H9 (cell line): ENCODE results near the gene TMEM54. TPM values are rescaled to one million over a fixed set of nuclear protein-coding genes. Genes with fewer than 3 reads are reported as not detected.

Experiments
- DNase-seq: peaks from one replicate; pipeline ENCODE4 v3.0.0-alpha.2; 2017
- H2AFZ ChIP-seq: one replicate; pipeline ENCODE4 v1.6.1; 2013; ENCODE audit warnings: mild to moderate bottlenecking, low read length, control low read depth, moderate library complexity
- H2AK5ac ChIP-seq: 2 replicates; pipeline ENCODE4 v1.6.1; 2013; ENCODE audit warnings: low read length, control low read depth, mixed read lengths; ENCODE audit not compliant: insufficient read length
- H2BK120ac ChIP-seq: one replicate; pipeline ENCODE4 v1.6.1; 2013; ENCODE audit warnings: low read depth, mild to moderate bottlenecking, low read length, control low read depth, inconsistent platforms; ENCODE audit not compliant: poor library complexity, severe bottlenecking
- H2BK12ac ChIP-seq: 2 replicates; pipeline ENCODE4 v1.6.1; 2013; ENCODE audit warnings: low read length, control low read depth, mixed read lengths, low read depth; ENCODE audit not compliant: insufficient read length
- H2BK15ac ChIP-seq: 2 replicates; pipeline ENCODE4 v1.6.1; 2013; ENCODE audit warnings: low read depth, low read length, control low read depth
- H2BK20ac ChIP-seq: one replicate; pipeline ENCODE4 v1.6.1; 2013; ENCODE audit warnings: low read depth, mild to moderate bottlenecking, low read length, control low read depth, inconsistent platforms; ENCODE audit not compliant: poor library complexity, severe bottlenecking
- H2BK5ac ChIP-seq: 2 replicates; pipeline ENCODE4 v1.6.1; 2013; ENCODE audit warnings: low read length, control low read depth, mixed read lengths; ENCODE audit not compliant: insufficient read length
- H3K14ac ChIP-seq: 2 replicates; pipeline ENCODE4 v1.6.1; 2013; ENCODE audit warnings: low read length, control low read depth; ENCODE audit not compliant: insufficient read depth
- H3K18ac ChIP-seq: 2 replicates; pipeline ENCODE4 v1.6.1; 2013; ENCODE audit warnings: low read depth, mild to moderate bottlenecking, mixed read lengths, low read length, control low read depth; ENCODE audit not compliant: insufficient read length
- H3K23ac ChIP-seq: 2 replicates; pipeline ENCODE4 v1.6.1; 2013; ENCODE audit warnings: low read length, control low read depth, mixed read lengths, low read depth; ENCODE audit not compliant: insufficient read length
- H3K23me2 ChIP-seq: 2 replicates; pipeline ENCODE4 v1.6.1; 2013; ENCODE audit warnings: low read depth, mild to moderate bottlenecking, mixed read lengths, low read length, control low read depth; ENCODE audit not compliant: insufficient read length, poor library complexity, severe bottlenecking
- H3K27ac ChIP-seq: 2 replicates; pipeline ENCODE4 v1.5.1; 2013; ENCODE audit warnings: low read length, control low read depth, mixed read lengths, low read depth; ENCODE audit not compliant: insufficient read length
- H3K27me3 ChIP-seq: 2 replicates; pipeline ENCODE4 v1.6.1; 2013; ENCODE audit warnings: low read length, control low read depth, inconsistent platforms; ENCODE audit not compliant: insufficient read depth
- H3K4ac ChIP-seq: 2 replicates; pipeline ENCODE4 v1.6.1; 2013; ENCODE audit warnings: low read depth, mild to moderate bottlenecking, control low read depth, inconsistent platforms, low read length, moderate library complexity
- H3K4me1 ChIP-seq: 2 replicates; pipeline ENCODE4 v1.6.1; 2013; ENCODE audit warnings: low read length, control low read depth, inconsistent platforms; ENCODE audit not compliant: insufficient read depth
- H3K4me2 ChIP-seq: 2 replicates; pipeline ENCODE4 v1.6.1; 2013; ENCODE audit warnings: low read length, control low read depth, mixed read lengths; ENCODE audit not compliant: insufficient read length, insufficient read depth
- H3K56ac ChIP-seq: 2 replicates; pipeline ENCODE4 v1.6.1; 2013; ENCODE audit warnings: low read depth, mild to moderate bottlenecking, mixed read lengths, low read length, control low read depth; ENCODE audit not compliant: insufficient read length
- H3K79me1 ChIP-seq: 2 replicates; pipeline ENCODE4 v1.6.1; 2013; ENCODE audit warnings: low read depth, mild to moderate bottlenecking, moderate library complexity, low read length, control low read depth, inconsistent platforms; ENCODE audit not compliant: insufficient read depth, poor library complexity, severe bottlenecking
- H3K79me2 ChIP-seq: 2 replicates; pipeline ENCODE4 v1.6.1; 2013; ENCODE audit warnings: low read length, control low read depth, inconsistent platforms; ENCODE audit not compliant: insufficient read depth
- H3K9ac ChIP-seq: 2 replicates; pipeline ENCODE4 v1.6.1; 2013; ENCODE audit warnings: low read length, control low read depth, mixed read lengths; ENCODE audit not compliant: insufficient read length; ENCODE audit errors: extremely low read depth
- H3K9me3 ChIP-seq: one replicate; pipeline ENCODE4 v1.6.1; 2013; ENCODE audit warnings: low read depth, low read length, inconsistent platforms; ENCODE audit not compliant: control insufficient read depth
- H3T11ph ChIP-seq: one replicate; pipeline ENCODE4 v1.6.1; 2013; ENCODE audit warnings: mild to moderate bottlenecking, low read length, control low read depth, inconsistent platforms
- H4K20me1 ChIP-seq: one replicate; pipeline ENCODE4 v1.6.1; 2013; ENCODE audit not compliant: control insufficient read depth, insufficient read length, insufficient read depth
- H4K5ac ChIP-seq: 2 replicates; pipeline ENCODE4 v1.6.1; 2013; ENCODE audit warnings: low read depth, mild to moderate bottlenecking, mixed read lengths, low read length, control low read depth; ENCODE audit not compliant: insufficient read length
- H4K8ac ChIP-seq: replicated peaks from 2 replicates; pipeline ENCODE4 v1.6.1; 2013; ENCODE audit warnings: low read length, control low read depth, mixed read lengths, low read depth; ENCODE audit not compliant: insufficient read length
- H4K91ac ChIP-seq: 2 replicates; pipeline ENCODE4 v1.6.1; 2013; ENCODE audit warnings: low read depth, mild to moderate bottlenecking, moderate library complexity, mixed read lengths, low read length, control low read depth; ENCODE audit not compliant: insufficient read length
- H3K27ac Mint-ChIP-seq, 3 experiments: 2 replicates in 2 of 3; 3 replicates in 1 of 3; pipeline ENCODE4 v1.8.0; 2020 to 2021; ENCODE audit warnings: mixed read lengths in 3 of 3, mild to moderate bottlenecking in 1 of 3, moderate library complexity in 1 of 3
- H3K27me3 Mint-ChIP-seq: 2 replicates; pipeline ENCODE4 v1.8.0; 2021; ENCODE audit warnings: low read depth, mild to moderate bottlenecking, moderate library complexity, mixed read lengths
- H3K36me3 Mint-ChIP-seq, 3 experiments: 2 replicates in 2 of 3; 3 replicates in 1 of 3; pipeline ENCODE4 v1.8.0; 2020 to 2021; ENCODE audit warnings: low read depth in 3 of 3, mixed read lengths in 3 of 3; ENCODE audit not compliant: insufficient read depth in 1 of 3
- H3K4me1 Mint-ChIP-seq, 2 experiments: 2 replicates each; pipeline ENCODE4 v1.8.0; 2020; ENCODE audit warnings: mixed read lengths in 2 of 2
- H3K4me3 Mint-ChIP-seq, 2 experiments: 2 replicates in 1 of 2; 3 replicates in 1 of 2; pipeline ENCODE4 v1.8.0; 2020 to 2021; ENCODE audit warnings: mild to moderate bottlenecking in 2 of 2, mixed read lengths in 2 of 2, moderate library complexity in 1 of 2
- H3K9me3 Mint-ChIP-seq, 2 experiments: 2 replicates in 1 of 2; 3 replicates in 1 of 2; pipeline ENCODE4 v1.8.0; 2020; ENCODE audit warnings: mild to moderate bottlenecking in 2 of 2, mixed read lengths in 2 of 2, moderate library complexity in 1 of 2
- CTCF ChIP-seq: fragments of 200-600 bp; sonication (generic); conservative IDR thresholded peaks from 3 replicates; pipeline ENCODE4 v1.8.0; 2021; ENCODE audit warnings: antibody characterized with exemption, mild to moderate bottlenecking
- WGBS: extraction: QIAGEN DNeasy Blood & Tissue Kit; methylation state at CpG from one replicate; pipeline ENCODE4 v1.1.7; 2013; ENCODE audit warnings: missing lambda C conversion rate, low lambda C conversion rate, mixed read lengths; ENCODE audit not compliant: insufficient read length; ENCODE audit errors: extremely low coverage; 5-methylcytosine and 5-hydroxymethylcytosine counted together
- total RNA-seq: library from RNA; stranded (reverse); gene quantifications from 2 replicates; pipeline ENCODE4 v1.2.1, GENCODE V29; 2021

TMEM54 gene
- total RNA-seq, 1 experiment from 2014 or later, result 17.2 TPM

- Histone ChIP-seq H3K4ac (no peak overlapping the region), H3K27me3 (peaks cover 12% of the 10 kb centered on the region; the same call in 1 of the 2 replicates), H3K23ac (no peak overlapping the region), H4K20me1 (peaks cover 3% of the 10 kb centered on the region), H3K79me2 (no peaks in the 10 kb centered on the region), H3K79me1 (no peaks in the 10 kb centered on the region), H4K8ac (no peak overlapping the region), H4K91ac (no peak overlapping the region), H2BK20ac (no peak overlapping the region), H2BK120ac (no peak overlapping the region), H4K5ac (no peak overlapping the region), H3T11ph (no peak overlapping the region), H3K14ac (no peak overlapping the region), H3K27ac (no peak overlapping the region), H3K9me3 (no peaks in the 10 kb centered on the region), H2BK5ac (no peak overlapping the region), H2AFZ (no peak overlapping the region), H3K56ac (no peak overlapping the region), H2AK5ac (no peak overlapping the region), H3K9ac (no peak overlapping the region), H2BK15ac (no peak overlapping the region), H3K4me2 (no peak overlapping the region), H3K23me2 (peaks cover 3% of the 10 kb centered on the region), H2BK12ac (no peak overlapping the region), H3K4me1 (no peaks in the 10 kb centered on the region), H3K18ac (no peak overlapping the region)
- H3K4me3 Mint-ChIP-seq, result no peak overlapping the region; a peak in 1 of 5 replicates
- peaks cover 74% of the 10 kb centered on the region for H3K27me3 Mint-ChIP-seq
- H3K9me3 Mint-ChIP-seq, result peaks cover 5 to 8% of the 10 kb centered on the region in 2 experiments; a peak in 3 of 5 replicates
- H3K4me1 Mint-ChIP-seq, result peaks cover 10 to 26% of the 10 kb centered on the region in 2 experiments; a peak in 3 of 4 replicates
- no peak overlapping the region for H3K27ac Mint-ChIP-seq
- WGBS, result no CpG with 5 or more reads among the region's 26 CpGs
- TF ChIP-seq CTCF, result no peak
- peaks cover 0 to 9% (median 0%) of the 10 kb centered on the region in 3 experiments; a peak in 2 of 7 replicates for H3K36me3 Mint-ChIP-seq
- no peak for DNase-seq
These were observed 5.6 kb downstream of the TMEM54 start for GRCh38 chr1:32895325-32896215.
